GM12878 (cell line): ENCODE measurements around the gene NONO. TPM values are rescaled to one million over a fixed set of nuclear protein-coding genes. Genes with fewer than 3 reads are reported as not detected.

Source experiments
- CBX5 ChIP-seq: sonication (generic); IDR thresholded peaks from 2 replicates; pipeline ENCODE4 v1.6.1; 2016; ENCODE audit warnings: low read depth, moderate library complexity, mild to moderate bottlenecking, inconsistent platforms
- LARP7 ChIP-seq: fragments of 450-650 bp; IDR thresholded peaks from 2 replicates; pipeline ENCODE4 v1.6.1; 2017; ENCODE audit warnings: mild to moderate bottlenecking
- NR2F1 ChIP-seq: fragments of 450-650 bp; conservative IDR thresholded peaks from 2 replicates; pipeline ENCODE4 v1.6.1; 2017; ENCODE audit warnings: mild to moderate bottlenecking
- PML ChIP-seq: IDR thresholded peaks from 2 replicates; pipeline ENCODE4 v1.6.1; 2012; ENCODE audit warnings: low read length, inconsistent platforms
- POLR2AphosphoS2 ChIP-seq: IDR thresholded peaks from 2 replicates; pipeline ENCODE4 v1.6.1; 2011; ENCODE audit warnings: low read depth, mild to moderate bottlenecking, low read length, improper control_type of control experiment, moderate library complexity
- POU2F2 ChIP-seq: IDR thresholded peaks from 3 replicates; pipeline ENCODE4 v1.6.1; 2011; ENCODE audit warnings: low read depth, mild to moderate bottlenecking, low read length, borderline replicate concordance
- RCOR1 ChIP-seq: conservative IDR thresholded peaks from 2 replicates; pipeline ENCODE4 v1.6.1; 2012; ENCODE audit warnings: low read depth, low read length, improper control_type of control experiment
- RUNX3 ChIP-seq: IDR thresholded peaks from 2 replicates; pipeline ENCODE4 v1.6.1; 2012; ENCODE audit warnings: low read length, inconsistent platforms
- SPI1 ChIP-seq: IDR thresholded peaks from 2 replicates; pipeline ENCODE4 v1.6.1; 2011; ENCODE audit warnings: low read depth, mild to moderate bottlenecking, low read length, moderate library complexity, borderline replicate concordance; ENCODE audit not compliant: insufficient read depth
- STAT1 ChIP-seq: fragments of 450-650 bp; conservative IDR thresholded peaks from 2 replicates; pipeline ENCODE4 v1.6.1; 2014; ENCODE audit warnings: antibody characterized with exemption, mild to moderate bottlenecking
- ZNF207 ChIP-seq: fragments of 450-650 bp; IDR thresholded peaks from 2 replicates; pipeline ENCODE4 v1.6.1; 2014; ENCODE audit warnings: antibody characterized with exemption, mild to moderate bottlenecking, borderline replicate concordance
- polyA plus RNA-seq, 11 experiments: library from polyadenylated mRNA; depleted of rRNA in 4 of 11; unstranded in 6 of 11; stranded (reverse) in 5 of 11; fragments of >200 nt; fragmentation: Nextera tagmentation in 4 of 11; fragmentation: Illumina TruSeq in 1 of 11; extraction: Ambion mirVana in 4 of 11; extraction: Trizol in 1 of 11; gene quantifications; 1 replicate in 1 of 11; 2 replicates in 10 of 11; pipeline versions ENCODE4 v1.2.1 to v1.2.3, GENCODE V29; 2011 to 2016; ENCODE audit warnings: inconsistent platforms in 2 of 11, missing spikeins in 2 of 11, low read depth in 1 of 11
- total RNA-seq, 4 experiments: library from RNA; depleted of rRNA in 3 of 4; stranded (reverse); fragments of >200 nt in 3 of 4; fragmentation: Illumina TruSeq in 1 of 4; extraction: Trizol in 1 of 4; gene quantifications; 2 replicates each; pipeline versions ENCODE4 v1.2.1 to v1.2.3, GENCODE V29; 2013 to 2021
- TF ChIP-seq, protein P1 (sequence below): fragments of 450-650 bp; formaldehyde crosslinking; IDR thresholded peaks from 2 replicates; pipeline ENCODE4 v1.4.0; 2020; ENCODE audit warnings: mild to moderate bottlenecking, moderate library complexity
- TF ChIP-seq, protein P2 (sequence below): fragments of 450-650 bp; IDR thresholded peaks from 2 replicates; pipeline ENCODE4 v1.6.1; 2017; ENCODE audit warnings: mild to moderate bottlenecking
- TF ChIP-seq, protein P3 (sequence below): fragments of 450-650 bp; IDR thresholded peaks from 2 replicates; pipeline ENCODE4 v1.6.1; 2016; ENCODE audit warnings: mild to moderate bottlenecking, moderate library complexity, borderline replicate concordance
- TF ChIP-seq, protein P4 (sequence below): fragments of 450-650 bp; IDR thresholded peaks from 2 replicates; pipeline ENCODE4 v1.6.1; 2016; ENCODE audit warnings: mild to moderate bottlenecking
- TF ChIP-seq, protein P5 (sequence below): fragments of 450-650 bp; IDR thresholded peaks from 2 replicates; pipeline ENCODE4 v1.6.1; 2017; ENCODE audit warnings: borderline replicate concordance

Gene NONO
- total and polyA plus RNA-seq, 10 of the 15 experiments (the other 5 are each of a cell fraction or from before 2014, with no cell fraction given) = 206 to 505 (median 373) TPM

- TF ChIP-seq, protein P1, sequence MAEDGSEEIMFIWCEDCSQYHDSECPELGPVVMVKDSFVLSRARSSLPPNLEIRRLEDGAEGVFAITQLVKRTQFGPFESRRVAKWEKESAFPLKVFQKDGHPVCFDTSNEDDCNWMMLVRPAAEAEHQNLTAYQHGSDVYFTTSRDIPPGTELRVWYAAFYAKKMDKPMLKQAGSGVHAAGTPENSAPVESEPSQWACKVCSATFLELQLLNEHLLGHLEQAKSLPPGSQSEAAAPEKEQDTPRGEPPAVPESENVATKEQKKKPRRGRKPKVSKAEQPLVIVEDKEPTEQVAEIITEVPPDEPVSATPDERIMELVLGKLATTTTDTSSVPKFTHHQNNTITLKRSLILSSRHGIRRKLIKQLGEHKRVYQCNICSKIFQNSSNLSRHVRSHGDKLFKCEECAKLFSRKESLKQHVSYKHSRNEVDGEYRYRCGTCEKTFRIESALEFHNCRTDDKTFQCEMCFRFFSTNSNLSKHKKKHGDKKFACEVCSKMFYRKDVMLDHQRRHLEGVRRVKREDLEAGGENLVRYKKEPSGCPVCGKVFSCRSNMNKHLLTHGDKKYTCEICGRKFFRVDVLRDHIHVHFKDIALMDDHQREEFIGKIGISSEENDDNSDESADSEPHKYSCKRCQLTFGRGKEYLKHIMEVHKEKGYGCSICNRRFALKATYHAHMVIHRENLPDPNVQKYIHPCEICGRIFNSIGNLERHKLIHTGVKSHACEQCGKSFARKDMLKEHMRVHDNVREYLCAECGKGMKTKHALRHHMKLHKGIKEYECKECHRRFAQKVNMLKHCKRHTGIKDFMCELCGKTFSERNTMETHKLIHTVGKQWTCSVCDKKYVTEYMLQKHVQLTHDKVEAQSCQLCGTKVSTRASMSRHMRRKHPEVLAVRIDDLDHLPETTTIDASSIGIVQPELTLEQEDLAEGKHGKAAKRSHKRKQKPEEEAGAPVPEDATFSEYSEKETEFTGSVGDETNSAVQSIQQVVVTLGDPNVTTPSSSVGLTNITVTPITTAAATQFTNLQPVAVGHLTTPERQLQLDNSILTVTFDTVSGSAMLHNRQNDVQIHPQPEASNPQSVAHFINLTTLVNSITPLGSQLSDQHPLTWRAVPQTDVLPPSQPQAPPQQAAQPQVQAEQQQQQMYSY (CRISPR knock-in tag) = no peak
- TF ChIP-seq POLR2AphosphoS2 (no peak; the same call in 1 of the 2 replicates), CBX5 (no peak), SPI1 (no peak), POU2F2 (no peak), RUNX3 (peak; percentile 9; the same call in 1 of the 2 replicates), PML (peak; percentile 81), STAT1 (no peak), ZNF207 (0 out of 2 replicates have a peak, but pooled peaks have one; percentile 20), LARP7 (0 out of 2 replicates have a peak, but pooled peaks have one; percentile 50), NR2F1 (no peak), RCOR1 (no peak)
- TF ChIP-seq, protein P2, sequence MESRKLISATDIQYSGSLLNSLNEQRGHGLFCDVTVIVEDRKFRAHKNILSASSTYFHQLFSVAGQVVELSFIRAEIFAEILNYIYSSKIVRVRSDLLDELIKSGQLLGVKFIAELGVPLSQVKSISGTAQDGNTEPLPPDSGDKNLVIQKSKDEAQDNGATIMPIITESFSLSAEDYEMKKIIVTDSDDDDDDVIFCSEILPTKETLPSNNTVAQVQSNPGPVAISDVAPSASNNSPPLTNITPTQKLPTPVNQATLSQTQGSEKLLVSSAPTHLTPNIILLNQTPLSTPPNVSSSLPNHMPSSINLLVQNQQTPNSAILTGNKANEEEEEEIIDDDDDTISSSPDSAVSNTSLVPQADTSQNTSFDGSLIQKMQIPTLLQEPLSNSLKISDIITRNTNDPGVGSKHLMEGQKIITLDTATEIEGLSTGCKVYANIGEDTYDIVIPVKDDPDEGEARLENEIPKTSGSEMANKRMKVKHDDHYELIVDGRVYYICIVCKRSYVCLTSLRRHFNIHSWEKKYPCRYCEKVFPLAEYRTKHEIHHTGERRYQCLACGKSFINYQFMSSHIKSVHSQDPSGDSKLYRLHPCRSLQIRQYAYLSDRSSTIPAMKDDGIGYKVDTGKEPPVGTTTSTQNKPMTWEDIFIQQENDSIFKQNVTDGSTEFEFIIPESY = no peak
- TF ChIP-seq, protein P3, sequence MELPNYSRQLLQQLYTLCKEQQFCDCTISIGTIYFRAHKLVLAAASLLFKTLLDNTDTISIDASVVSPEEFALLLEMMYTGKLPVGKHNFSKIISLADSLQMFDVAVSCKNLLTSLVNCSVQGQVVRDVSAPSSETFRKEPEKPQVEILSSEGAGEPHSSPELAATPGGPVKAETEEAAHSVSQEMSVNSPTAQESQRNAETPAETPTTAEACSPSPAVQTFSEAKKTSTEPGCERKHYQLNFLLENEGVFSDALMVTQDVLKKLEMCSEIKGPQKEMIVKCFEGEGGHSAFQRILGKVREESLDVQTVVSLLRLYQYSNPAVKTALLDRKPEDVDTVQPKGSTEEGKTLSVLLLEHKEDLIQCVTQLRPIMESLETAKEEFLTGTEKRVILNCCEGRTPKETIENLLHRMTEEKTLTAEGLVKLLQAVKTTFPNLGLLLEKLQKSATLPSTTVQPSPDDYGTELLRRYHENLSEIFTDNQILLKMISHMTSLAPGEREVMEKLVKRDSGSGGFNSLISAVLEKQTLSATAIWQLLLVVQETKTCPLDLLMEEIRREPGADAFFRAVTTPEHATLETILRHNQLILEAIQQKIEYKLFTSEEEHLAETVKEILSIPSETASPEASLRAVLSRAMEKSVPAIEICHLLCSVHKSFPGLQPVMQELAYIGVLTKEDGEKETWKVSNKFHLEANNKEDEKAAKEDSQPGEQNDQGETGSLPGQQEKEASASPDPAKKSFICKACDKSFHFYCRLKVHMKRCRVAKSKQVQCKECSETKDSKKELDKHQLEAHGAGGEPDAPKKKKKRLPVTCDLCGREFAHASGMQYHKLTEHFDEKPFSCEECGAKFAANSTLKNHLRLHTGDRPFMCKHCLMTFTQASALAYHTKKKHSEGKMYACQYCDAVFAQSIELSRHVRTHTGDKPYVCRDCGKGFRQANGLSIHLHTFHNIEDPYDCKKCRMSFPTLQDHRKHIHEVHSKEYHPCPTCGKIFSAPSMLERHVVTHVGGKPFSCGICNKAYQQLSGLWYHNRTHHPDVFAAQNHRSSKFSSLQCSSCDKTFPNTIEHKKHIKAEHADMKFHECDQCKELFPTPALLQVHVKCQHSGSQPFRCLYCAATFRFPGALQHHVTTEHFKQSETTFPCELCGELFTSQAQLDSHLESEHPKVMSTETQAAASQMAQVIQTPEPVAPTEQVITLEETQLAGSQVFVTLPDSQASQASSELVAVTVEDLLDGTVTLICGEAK = peak; percentile 65; the same call in 1 of the 2 replicates
- TF ChIP-seq, protein P4, sequence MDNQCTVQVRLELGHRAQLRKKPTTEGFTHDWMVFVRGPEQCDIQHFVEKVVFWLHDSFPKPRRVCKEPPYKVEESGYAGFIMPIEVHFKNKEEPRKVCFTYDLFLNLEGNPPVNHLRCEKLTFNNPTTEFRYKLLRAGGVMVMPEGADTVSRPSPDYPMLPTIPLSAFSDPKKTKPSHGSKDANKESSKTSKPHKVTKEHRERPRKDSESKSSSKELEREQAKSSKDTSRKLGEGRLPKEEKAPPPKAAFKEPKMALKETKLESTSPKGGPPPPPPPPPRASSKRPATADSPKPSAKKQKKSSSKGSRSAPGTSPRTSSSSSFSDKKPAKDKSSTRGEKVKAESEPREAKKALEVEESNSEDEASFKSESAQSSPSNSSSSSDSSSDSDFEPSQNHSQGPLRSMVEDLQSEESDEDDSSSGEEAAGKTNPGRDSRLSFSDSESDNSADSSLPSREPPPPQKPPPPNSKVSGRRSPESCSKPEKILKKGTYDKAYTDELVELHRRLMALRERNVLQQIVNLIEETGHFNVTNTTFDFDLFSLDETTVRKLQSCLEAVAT = peak; percentile 44; the same call in 1 of the 2 replicates
- TF ChIP-seq, protein P5, sequence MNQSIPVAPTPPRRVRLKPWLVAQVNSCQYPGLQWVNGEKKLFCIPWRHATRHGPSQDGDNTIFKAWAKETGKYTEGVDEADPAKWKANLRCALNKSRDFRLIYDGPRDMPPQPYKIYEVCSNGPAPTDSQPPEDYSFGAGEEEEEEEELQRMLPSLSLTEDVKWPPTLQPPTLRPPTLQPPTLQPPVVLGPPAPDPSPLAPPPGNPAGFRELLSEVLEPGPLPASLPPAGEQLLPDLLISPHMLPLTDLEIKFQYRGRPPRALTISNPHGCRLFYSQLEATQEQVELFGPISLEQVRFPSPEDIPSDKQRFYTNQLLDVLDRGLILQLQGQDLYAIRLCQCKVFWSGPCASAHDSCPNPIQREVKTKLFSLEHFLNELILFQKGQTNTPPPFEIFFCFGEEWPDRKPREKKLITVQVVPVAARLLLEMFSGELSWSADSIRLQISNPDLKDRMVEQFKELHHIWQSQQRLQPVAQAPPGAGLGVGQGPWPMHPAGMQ = no peak
These were observed at the start of gene NONO (continued) for GRCh38 chrX:71283403-71284143.
